Measurements from ENCODE around the gene KRCC1.
"Not testable (repeated sequence)": the region's sequence is repeated elsewhere in the genome, so short reads cannot be mapped to it uniquely, and the experiment has no call there.

KRCC1 gene

GRCh38 chr2:87996570-87996969 lies 59.0 kb downstream of the KRCC1 start:
- DNase-seq, result no peak

GRCh38 chr2:87995756-87996155 lies 59.8 kb downstream of the KRCC1 start:
- no peak for DNase-seq

- DNase-seq, result not testable (repeated sequence)
These were observed 61.2 kb downstream of the KRCC1 start for GRCh38 chr2:87994304-87994850.

- not testable (repeated sequence) for DNase-seq
These were observed 63.0 kb downstream of the KRCC1 start for GRCh38 chr2:87992569-87992968.

- DNase-seq, result not testable (repeated sequence)
These were observed 68.1 kb downstream of the KRCC1 start for GRCh38 chr2:87987473-87987872.

GRCh38 chr2:87985902-87986301 lies 69.7 kb downstream of the KRCC1 start:
- not testable (repeated sequence) for DNase-seq

GRCh38 chr2:87981182-87981581 lies 74.4 kb downstream of the KRCC1 start:
- DNase-seq, result not testable (repeated sequence)

Measured in activated CD8-positive, alpha-beta memory T cell treated with anti-CD3 and anti-CD28 coated beads, Interleukin-2, amount 50 U/mL, for 4 hours (primary cell).